ENCODE measurements around the gene CCDC107. TPM values are rescaled to one million over a fixed set of nuclear protein-coding genes. Genes with fewer than 3 reads are reported as not detected.

CCDC107 gene
- total and polyA plus RNA-seq, 4 donors, result 5.4 to 20.2 (median 10.4) TPM

GRCh38 chr9:35612843-35613242 lies 45.2 kb upstream of the CCDC107 start (continued):
- TF ChIP-seq REST (IDR thresholded peaks at IDR 0.05) (no peak), YY1 (IDR thresholded peaks at IDR 0.05) (no peak), FOXA2 (IDR thresholded peaks at IDR 0.05) (no peak), JUND (IDR thresholded peaks at IDR 0.05) (no peak), GABPA (IDR thresholded peaks at IDR 0.05 in 1 of 2, conservative IDR thresholded peaks at IDR 0.05 in 1 of 2) (no peak)
- TF ChIP-seq, protein P1, sequence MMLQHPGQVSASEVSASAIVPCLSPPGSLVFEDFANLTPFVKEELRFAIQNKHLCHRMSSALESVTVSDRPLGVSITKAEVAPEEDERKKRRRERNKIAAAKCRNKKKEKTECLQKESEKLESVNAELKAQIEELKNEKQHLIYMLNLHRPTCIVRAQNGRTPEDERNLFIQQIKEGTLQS (IDR thresholded peaks at IDR 0.05), result no peak

DNA sequence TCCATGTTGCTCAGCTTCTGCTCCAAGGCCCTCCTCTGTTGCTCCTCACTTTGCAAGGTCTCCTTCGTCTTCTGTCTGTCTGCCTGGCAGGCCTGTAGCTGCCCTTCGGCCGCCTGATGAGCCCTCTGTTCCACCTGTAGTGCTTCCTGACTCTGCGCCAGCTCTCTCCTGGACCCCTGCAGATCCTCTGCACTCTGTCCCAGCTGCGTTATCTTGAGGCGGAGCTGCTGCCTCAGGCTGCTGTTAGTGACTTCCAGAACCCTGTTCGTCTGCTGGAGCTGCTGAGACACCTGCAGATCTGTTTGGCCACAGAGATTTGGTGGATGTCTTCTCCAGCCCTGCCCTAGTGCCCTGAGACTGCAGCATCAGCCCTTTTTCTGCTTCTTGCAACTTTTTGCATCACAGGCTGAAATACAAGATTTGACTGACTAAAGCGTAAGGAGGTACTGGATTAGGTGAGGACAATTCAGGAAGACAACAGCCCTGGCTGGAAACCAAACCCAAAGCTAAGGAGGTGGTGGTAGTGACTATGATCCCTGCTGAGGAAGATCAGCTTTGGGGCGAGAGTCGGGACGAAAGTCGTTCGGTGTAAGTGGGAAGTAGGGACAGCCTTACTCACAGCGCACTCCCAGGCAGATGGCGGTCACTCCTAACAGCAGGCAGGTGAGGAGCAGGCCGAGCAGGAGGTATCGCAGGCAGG lies 42.0 kb upstream of the CCDC107 start:
- Histone ChIP-seq H3K27me3 (ENCODE audit: control insufficient read depth in 4 of 4, insufficient read depth in 4 of 4, low read length in 3 of 4) (peaks cover 0 to 8% (median 0%) of the 10 kb centered on the region in 4 donors), H3K36me3 (ENCODE audit: control insufficient read depth in 4 of 4, insufficient read depth in 3 of 4, low read depth in 1 of 4, low read length in 3 of 4) (no peaks in the 10 kb centered on the region), H3K27ac (ENCODE audit: low read depth in 1 of 2, low read length in 2 of 2) (no peak overlapping the region), H3K4me3 (ENCODE audit: low read depth in 1 of 3, low read length in 3 of 3) (no peak overlapping the region), H3K4me1 (ENCODE audit: control insufficient read depth in 4 of 4, insufficient read depth in 4 of 4, low read length in 3 of 4) (peaks cover 0 to 2% (median 0%) of the 10 kb centered on the region in 4 donors), H3K9ac (ENCODE audit: low read depth in 1 of 2, low read length in 2 of 2) (no peak overlapping the region), H3K9me3 (ENCODE audit: control insufficient read depth in 4 of 4, low read length in 3 of 4) (no peaks in the 10 kb centered on the region)
- 78% methylated on average over 17 of the region's 17 CpGs for WGBS
- DNase-seq (ENCODE audit: low spot score), result no peak
- no peak for TF ChIP-seq NR2F2 (IDR thresholded peaks at IDR 0.05)
- TF ChIP-seq JUND (IDR thresholded peaks at IDR 0.05), result no peak
- TF ChIP-seq, protein P2, sequence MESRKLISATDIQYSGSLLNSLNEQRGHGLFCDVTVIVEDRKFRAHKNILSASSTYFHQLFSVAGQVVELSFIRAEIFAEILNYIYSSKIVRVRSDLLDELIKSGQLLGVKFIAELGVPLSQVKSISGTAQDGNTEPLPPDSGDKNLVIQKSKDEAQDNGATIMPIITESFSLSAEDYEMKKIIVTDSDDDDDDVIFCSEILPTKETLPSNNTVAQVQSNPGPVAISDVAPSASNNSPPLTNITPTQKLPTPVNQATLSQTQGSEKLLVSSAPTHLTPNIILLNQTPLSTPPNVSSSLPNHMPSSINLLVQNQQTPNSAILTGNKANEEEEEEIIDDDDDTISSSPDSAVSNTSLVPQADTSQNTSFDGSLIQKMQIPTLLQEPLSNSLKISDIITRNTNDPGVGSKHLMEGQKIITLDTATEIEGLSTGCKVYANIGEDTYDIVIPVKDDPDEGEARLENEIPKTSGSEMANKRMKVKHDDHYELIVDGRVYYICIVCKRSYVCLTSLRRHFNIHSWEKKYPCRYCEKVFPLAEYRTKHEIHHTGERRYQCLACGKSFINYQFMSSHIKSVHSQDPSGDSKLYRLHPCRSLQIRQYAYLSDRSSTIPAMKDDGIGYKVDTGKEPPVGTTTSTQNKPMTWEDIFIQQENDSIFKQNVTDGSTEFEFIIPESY (IDR thresholded peaks at IDR 0.05), result no peak
- TF ChIP-seq FOXA1 (IDR thresholded peaks at IDR 0.05), result no peak
- TF ChIP-seq EGR1 (IDR thresholded peaks at IDR 0.05; ENCODE audit: low read depth in 2 of 2), result no peak
- no peak for TF ChIP-seq CTCF (IDR thresholded peaks at IDR 0.05; ENCODE audit: low read depth, low read length, missing input control)
